B cell (primary cell): ENCODE measurements around the gene ATP1B3.

Source experiments
- EZH2 ChIP-seq: IDR thresholded peaks from 2 replicates; pipeline ENCODE4 v1.6.1; 2012; ENCODE audit warnings: borderline replicate concordance, low read depth, mild to moderate bottlenecking, moderate library complexity, low read length; ENCODE audit not compliant: insufficient read depth, poor library complexity, severe bottlenecking
- TF ChIP-seq, protein P1 (sequence below): fragments of 200-600 bp; IDR thresholded peaks from one replicate; pipeline ENCODE4 v1.8.0; 2022; ENCODE audit warnings: antibody characterized with exemption, mild to moderate bottlenecking

GRCh38 chr3:141860086-141860669 is 16.3 kb upstream of the ATP1B3 start:
- no peak for TF ChIP-seq EZH2
- TF ChIP-seq, protein P1, sequence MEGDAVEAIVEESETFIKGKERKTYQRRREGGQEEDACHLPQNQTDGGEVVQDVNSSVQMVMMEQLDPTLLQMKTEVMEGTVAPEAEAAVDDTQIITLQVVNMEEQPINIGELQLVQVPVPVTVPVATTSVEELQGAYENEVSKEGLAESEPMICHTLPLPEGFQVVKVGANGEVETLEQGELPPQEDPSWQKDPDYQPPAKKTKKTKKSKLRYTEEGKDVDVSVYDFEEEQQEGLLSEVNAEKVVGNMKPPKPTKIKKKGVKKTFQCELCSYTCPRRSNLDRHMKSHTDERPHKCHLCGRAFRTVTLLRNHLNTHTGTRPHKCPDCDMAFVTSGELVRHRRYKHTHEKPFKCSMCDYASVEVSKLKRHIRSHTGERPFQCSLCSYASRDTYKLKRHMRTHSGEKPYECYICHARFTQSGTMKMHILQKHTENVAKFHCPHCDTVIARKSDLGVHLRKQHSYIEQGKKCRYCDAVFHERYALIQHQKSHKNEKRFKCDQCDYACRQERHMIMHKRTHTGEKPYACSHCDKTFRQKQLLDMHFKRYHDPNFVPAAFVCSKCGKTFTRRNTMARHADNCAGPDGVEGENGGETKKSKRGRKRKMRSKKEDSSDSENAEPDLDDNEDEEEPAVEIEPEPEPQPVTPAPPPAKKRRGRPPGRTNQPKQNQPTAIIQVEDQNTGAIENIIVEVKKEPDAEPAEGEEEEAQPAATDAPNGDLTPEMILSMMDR: no peak
